B cell (primary cell): ENCODE results near the gene ENO2. TPM values are rescaled to one million over a fixed set of nuclear protein-coding genes. Genes with fewer than 3 reads are reported as not detected.

Source experiments
- ATAC-seq: fragments of 200-7000 bp; cut with Tn5 transposase; one replicate; pipeline ENCODE4 v1.10.0; 2021; ENCODE audit warnings: low read depth, mild to moderate bottlenecking, moderate number of reproducible peaks, moderate library complexity
- CTCF ChIA-PET: fragments of 350-600 bp; sonication (Branson Sonifier 250); formaldehyde crosslinking; loops from one replicate; lab custom pipeline; 2021; ENCODE audit warnings: antibody characterized with exemption, inconsistent platforms; lab: Charles Lee
- POLR2A ChIA-PET: fragments of 350-600 bp; sonication (Branson Sonifier 250); formaldehyde crosslinking; loops from one replicate; lab custom pipeline; 2021; ENCODE audit warnings: antibody characterized with exemption; lab: Charles Lee
- DNase-seq: peaks from one replicate; pipeline ENCODE4 v3.0.0; 2013
- H2AFZ ChIP-seq: 2 replicates; pipeline ENCODE4 v1.6.1; 2012; ENCODE audit warnings: mild to moderate bottlenecking, low read depth, low read length; ENCODE audit not compliant: insufficient read depth, poor library complexity, severe bottlenecking
- H3K27ac ChIP-seq, 2 donors: 1 replicate in 1 of 2; 2 replicates in 1 of 2; pipeline ENCODE4 v1.5.1; 2012 to 2013; ENCODE audit warnings: low read length in 2 of 2, mild to moderate bottlenecking in 2 of 2, moderate library complexity in 1 of 2
- H3K27me3 ChIP-seq, 4 experiments: fragments of 200-600 bp in 1 of 4; sonication (generic) in 1 of 4; replicated peaks in 1 of 4; 1 replicate in 2 of 4; 2 replicates in 2 of 4; pipeline versions ENCODE4 v1.6.1 to v1.7.0; 2013 to 2016; ENCODE audit warnings: low read length in 3 of 4, mild to moderate bottlenecking in 2 of 4, mixed read lengths in 1 of 4, moderate library complexity in 1 of 4; ENCODE audit not compliant: insufficient read depth in 4 of 4, control insufficient read depth in 3 of 4; ENCODE audit errors: control extremely low read depth in 1 of 4
- H3K36me3 ChIP-seq, 2 experiments: replicated peaks in 1 of 2; 1 replicate in 1 of 2; 2 replicates in 1 of 2; pipeline versions ENCODE4 v1.6.1 to v1.7.1; 2013; ENCODE audit warnings: low read length in 1 of 2; ENCODE audit not compliant: insufficient read depth in 2 of 2, control insufficient read depth in 1 of 2; ENCODE audit errors: control extremely low read depth in 1 of 2, extremely low read depth in 1 of 2
- H3K4me1 ChIP-seq, 2 donors: fragments of 200-600 bp in 1 of 2; sonication (generic) in 1 of 2; 1 replicate in 1 of 2; 2 replicates in 1 of 2; pipeline versions ENCODE4 v1.5.1 to v1.6.1; 2013 to 2017; ENCODE audit warnings: low read length in 2 of 2; ENCODE audit not compliant: control insufficient read depth in 2 of 2, insufficient read depth in 2 of 2
- H3K4me2 ChIP-seq: replicated peaks from 2 replicates; pipeline ENCODE3; 2012; ENCODE audit warnings: mild to moderate bottlenecking, low read depth, low read length; ENCODE audit not compliant: poor library complexity, severe bottlenecking
- H3K4me3 ChIP-seq, 5 experiments: fragments of 200-600 bp in 1 of 5; sonication (generic) in 1 of 5; 1 replicate in 3 of 5; 2 replicates in 2 of 5; pipeline versions ENCODE4 v1.5.1 to v1.7.0; 2011 to 2016; ENCODE audit warnings: low read length in 4 of 5, mild to moderate bottlenecking in 4 of 5, low read depth in 2 of 5, control low read depth in 1 of 5, moderate library complexity in 1 of 5; ENCODE audit not compliant: insufficient read depth in 1 of 5; ENCODE audit errors: control extremely low read depth in 1 of 5, extremely low read depth in 1 of 5
- H3K79me2 ChIP-seq: fragments of 200-600 bp; sonication (generic); one replicate; pipeline ENCODE4 v1.6.0; 2016; ENCODE audit warnings: low read length; ENCODE audit not compliant: control insufficient read depth, insufficient read depth
- H3K9ac ChIP-seq: fragments of 200-600 bp; sonication (generic); 2 replicates; pipeline ENCODE4 v1.6.1; 2017; ENCODE audit warnings: mild to moderate bottlenecking, low read length, moderate library complexity
- H3K9me3 ChIP-seq, 3 donors: one replicate each; pipeline versions ENCODE4 v1.6.1 to v1.7.1; 2013; ENCODE audit warnings: low read length in 2 of 3; ENCODE audit not compliant: control insufficient read depth in 2 of 3, insufficient read depth in 1 of 3; ENCODE audit errors: control extremely low read depth in 1 of 3
- H4K20me1 ChIP-seq: 2 replicates; pipeline ENCODE4 v1.6.0; 2012; ENCODE audit warnings: mild to moderate bottlenecking, low read length; ENCODE audit not compliant: insufficient read depth, control insufficient read depth, poor library complexity, severe bottlenecking
- H3K27ac Mint-ChIP-seq: one replicate; pipeline ENCODE4 v1.8.0; 2021; ENCODE audit warnings: mixed read lengths
- H3K27me3 Mint-ChIP-seq: one replicate; pipeline ENCODE4 v1.8.0; 2021; ENCODE audit warnings: mixed read lengths
- H3K4me1 Mint-ChIP-seq: one replicate; pipeline ENCODE4 v1.8.0; 2021; ENCODE audit warnings: mixed read lengths
- H3K4me3 Mint-ChIP-seq: one replicate; pipeline ENCODE4 v1.8.0; 2021; ENCODE audit warnings: mixed read lengths
- H3K9me3 Mint-ChIP-seq: one replicate; pipeline ENCODE4 v1.8.0; 2022; ENCODE audit warnings: mixed read lengths; ENCODE audit not compliant: insufficient read depth
- EZH2 ChIP-seq: IDR thresholded peaks from 2 replicates; pipeline ENCODE4 v1.6.1; 2012; ENCODE audit warnings: borderline replicate concordance, low read depth, mild to moderate bottlenecking, moderate library complexity, low read length; ENCODE audit not compliant: insufficient read depth, poor library complexity, severe bottlenecking
- WGBS: methylation state at CpG from one replicate; pipeline ENCODE4 v1.1.5; 2013; ENCODE audit warnings: missing lambda C conversion rate; ENCODE audit not compliant: insufficient coverage; 5-methylcytosine and 5-hydroxymethylcytosine counted together
- intact Hi-C: fragments of 100-400 bp; cut with micrococcal nuclease; formaldehyde crosslinking; loops from one replicate; pipeline ENCODE4 v1.10.0; 2022
- polyA plus RNA-seq: library from polyadenylated mRNA; depleted of rRNA; stranded (reverse); fragments of >200 nt; gene quantifications from 2 replicates; pipeline ENCODE4 v1.2.3, GENCODE V29; 2012
- total RNA-seq, 2 donors: library from RNA; stranded (reverse); fragments of 120-200 nt in 1 of 2; gene quantifications; 1 replicate in 1 of 2; 2 replicates in 1 of 2; pipeline versions ENCODE4 v1.2.3 to v1.2.4, GENCODE V29; 2013 to 2022
- TF ChIP-seq, protein P1 (sequence below): fragments of 200-600 bp; IDR thresholded peaks from one replicate; pipeline ENCODE4 v1.8.0; 2022; ENCODE audit warnings: antibody characterized with exemption, mild to moderate bottlenecking

Gene ENO2
- total and polyA plus RNA-seq, 2 donors (not counting 1 experiment from before 2014, with no cell fraction given) = 42.5 to 55.3 TPM

- Mint-ChIP-seq H3K27ac (peak overlapping the region; percentile 98), H3K4me3 (peak overlapping the region; percentile 98), H3K9me3 (no peaks in the 10 kb centered on the region), H3K27me3 (no peaks in the 10 kb centered on the region), H3K4me1 (peaks cover 88% of the 10 kb centered on the region)
- H2AFZ ChIP-seq = no peak overlapping the region
- TF ChIP-seq, protein P1, sequence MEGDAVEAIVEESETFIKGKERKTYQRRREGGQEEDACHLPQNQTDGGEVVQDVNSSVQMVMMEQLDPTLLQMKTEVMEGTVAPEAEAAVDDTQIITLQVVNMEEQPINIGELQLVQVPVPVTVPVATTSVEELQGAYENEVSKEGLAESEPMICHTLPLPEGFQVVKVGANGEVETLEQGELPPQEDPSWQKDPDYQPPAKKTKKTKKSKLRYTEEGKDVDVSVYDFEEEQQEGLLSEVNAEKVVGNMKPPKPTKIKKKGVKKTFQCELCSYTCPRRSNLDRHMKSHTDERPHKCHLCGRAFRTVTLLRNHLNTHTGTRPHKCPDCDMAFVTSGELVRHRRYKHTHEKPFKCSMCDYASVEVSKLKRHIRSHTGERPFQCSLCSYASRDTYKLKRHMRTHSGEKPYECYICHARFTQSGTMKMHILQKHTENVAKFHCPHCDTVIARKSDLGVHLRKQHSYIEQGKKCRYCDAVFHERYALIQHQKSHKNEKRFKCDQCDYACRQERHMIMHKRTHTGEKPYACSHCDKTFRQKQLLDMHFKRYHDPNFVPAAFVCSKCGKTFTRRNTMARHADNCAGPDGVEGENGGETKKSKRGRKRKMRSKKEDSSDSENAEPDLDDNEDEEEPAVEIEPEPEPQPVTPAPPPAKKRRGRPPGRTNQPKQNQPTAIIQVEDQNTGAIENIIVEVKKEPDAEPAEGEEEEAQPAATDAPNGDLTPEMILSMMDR = no peak
- no peak for TF ChIP-seq EZH2
- peak overlapping the region; percentile 92 for H3K4me2 ChIP-seq
- POLR2A ChIA-PET = interaction anchor here (18.2 to 18.5 kb wide), 2 partner anchors 4 to 9 kb away, joined by 662 read pairs; partner anchors contain the start of genes C12orf57, PTPN6 and RNU7-1
- peaks cover 58% of the 10 kb centered on the region for H4K20me1 ChIP-seq
- CTCF ChIA-PET = interaction anchor here (2.7 to 16.6 kb wide), 5 partner anchors 7 to 81 kb away, joined by 9 to 944 read pairs (median 17); partner anchors contain the start of genes C12orf57, PTPN6, RNU7-1 and SPSB2
- H3K36me3 ChIP-seq = peaks cover 0 to 68% of the 10 kb centered on the region in 2 experiments
- ATAC-seq (peak; percentile 42), DNase-seq (peak; percentile 89)
- H3K27me3 ChIP-seq = no peaks in the 10 kb centered on the region
- peaks cover 89% of the 10 kb centered on the region for H3K79me2 ChIP-seq
- peaks cover 71 to 76% of the 10 kb centered on the region in 2 donors for H3K4me1 ChIP-seq
- under 1% methylated on average over 17 of the region's 24 CpGs for WGBS
- peak overlapping the region; percentile 95 for H3K9ac ChIP-seq
- H3K9me3 ChIP-seq = no peaks in the 10 kb centered on the region
- peak overlapping the region; percentile 88 to 98 (median 92) for H3K4me3 ChIP-seq
- intact Hi-C loops = loop anchor here (1.0 kb wide), 1 partner anchor 7 kb away; no protein-coding TSS in a partner anchor
- peak overlapping the region; percentile 84 to 99 for H3K27ac ChIP-seq
Measured at GRCh38 chr12:6953442-6954315, 39.3 kb downstream of the ENO2 start.
